ENCODE data around the gene USP34.

The USP34 gene

DNA sequence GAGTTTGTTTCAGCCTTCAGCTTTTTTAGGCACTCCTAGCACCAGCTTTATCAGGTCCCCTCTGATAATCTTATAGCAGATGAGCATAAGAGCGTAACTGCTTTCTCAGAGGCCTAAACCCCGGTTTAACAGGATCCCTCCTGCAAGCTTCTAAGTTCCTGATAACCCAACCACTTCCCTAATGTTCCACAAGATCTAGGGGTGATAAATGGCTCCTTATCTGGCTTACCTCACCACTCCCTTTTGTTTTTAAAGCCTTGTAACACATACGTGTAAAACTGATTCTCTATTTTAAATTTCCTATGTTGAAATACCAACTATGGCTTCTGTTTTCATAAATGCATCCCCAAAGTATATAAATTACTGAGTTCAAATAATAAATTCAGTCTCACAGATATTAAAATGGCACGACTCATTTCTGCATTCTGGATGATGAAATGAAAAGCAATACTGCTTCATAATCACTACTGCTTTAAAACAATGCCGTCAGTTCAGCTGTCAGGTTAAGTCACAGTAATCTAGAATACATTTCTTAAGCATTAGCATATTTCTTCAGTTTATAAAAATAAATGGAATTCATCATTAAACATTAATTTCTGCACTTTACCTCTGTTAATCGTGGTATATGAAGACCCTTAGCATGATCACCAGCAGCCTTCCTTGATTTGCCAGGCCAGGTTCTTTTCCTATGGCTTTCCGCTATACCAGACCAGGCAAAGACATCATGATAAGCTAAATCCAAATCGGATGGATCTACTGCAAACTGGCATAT lies 182.6 kb downstream of the USP34 start:
- H3K36me3 ChIP-seq (ENCODE audit: control insufficient read depth, insufficient read depth, low read length), result no peaks in the 10 kb centered on the region
- TF ChIP-seq, protein P1, sequence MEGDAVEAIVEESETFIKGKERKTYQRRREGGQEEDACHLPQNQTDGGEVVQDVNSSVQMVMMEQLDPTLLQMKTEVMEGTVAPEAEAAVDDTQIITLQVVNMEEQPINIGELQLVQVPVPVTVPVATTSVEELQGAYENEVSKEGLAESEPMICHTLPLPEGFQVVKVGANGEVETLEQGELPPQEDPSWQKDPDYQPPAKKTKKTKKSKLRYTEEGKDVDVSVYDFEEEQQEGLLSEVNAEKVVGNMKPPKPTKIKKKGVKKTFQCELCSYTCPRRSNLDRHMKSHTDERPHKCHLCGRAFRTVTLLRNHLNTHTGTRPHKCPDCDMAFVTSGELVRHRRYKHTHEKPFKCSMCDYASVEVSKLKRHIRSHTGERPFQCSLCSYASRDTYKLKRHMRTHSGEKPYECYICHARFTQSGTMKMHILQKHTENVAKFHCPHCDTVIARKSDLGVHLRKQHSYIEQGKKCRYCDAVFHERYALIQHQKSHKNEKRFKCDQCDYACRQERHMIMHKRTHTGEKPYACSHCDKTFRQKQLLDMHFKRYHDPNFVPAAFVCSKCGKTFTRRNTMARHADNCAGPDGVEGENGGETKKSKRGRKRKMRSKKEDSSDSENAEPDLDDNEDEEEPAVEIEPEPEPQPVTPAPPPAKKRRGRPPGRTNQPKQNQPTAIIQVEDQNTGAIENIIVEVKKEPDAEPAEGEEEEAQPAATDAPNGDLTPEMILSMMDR (IDR thresholded peaks at IDR 0.05), result no peak
- H3K4me1 ChIP-seq, result no peaks in the 10 kb centered on the region

DNA sequence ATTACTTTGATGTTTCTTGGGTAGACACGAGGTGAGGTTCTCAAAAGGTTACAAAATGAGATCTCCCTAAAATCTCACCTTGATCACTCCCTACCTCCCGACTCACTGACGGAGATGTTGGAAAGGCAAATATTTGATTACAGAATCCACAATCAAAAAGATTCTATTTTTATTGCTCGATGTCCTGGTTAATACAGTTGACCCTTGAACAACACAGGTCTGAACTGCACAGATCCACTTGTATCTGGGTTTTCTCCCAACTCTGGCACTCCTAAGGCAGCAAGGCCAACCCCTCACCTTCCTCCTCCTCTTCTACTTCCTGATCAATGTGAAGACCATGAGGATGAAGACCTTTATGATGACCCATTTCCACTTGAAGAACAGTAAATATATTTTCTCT lies 183.6 kb downstream of the USP34 start:
- Histone ChIP-seq H3K27ac (no peak overlapping the region), H3K4me3 (ENCODE audit: low read depth, low read length) (no peak overlapping the region), H3K79me2 (no peaks in the 10 kb centered on the region), H3K36me3 (ENCODE audit: control insufficient read depth, insufficient read depth, low read length) (no peaks in the 10 kb centered on the region), H3K9ac (no peak overlapping the region), H3K4me2 (ENCODE audit: low read length) (no peak overlapping the region), H3K4me1 (no peaks in the 10 kb centered on the region), H3K9me3 (ENCODE audit: control insufficient read depth, low read length) (no peaks in the 10 kb centered on the region), H3K27me3 (ENCODE audit: control insufficient read depth, insufficient read depth, low read length) (no peaks in the 10 kb centered on the region), H2AFZ (no peak overlapping the region)
- TF ChIP-seq, protein P1 (IDR thresholded peaks at IDR 0.05), result no peak

More for the DNA sequence above, 182.6 kb downstream of the USP34 start:
- Histone ChIP-seq H2AFZ (no peak overlapping the region), H3K9me3 (ENCODE audit: control insufficient read depth, low read length) (no peaks in the 10 kb centered on the region), H3K27ac (no peak overlapping the region), H3K4me2 (ENCODE audit: low read length) (no peak overlapping the region), H3K79me2 (no peaks in the 10 kb centered on the region), H3K4me3 (ENCODE audit: low read depth, low read length) (no peak overlapping the region), H3K9ac (no peak overlapping the region), H3K27me3 (ENCODE audit: control insufficient read depth, insufficient read depth, low read length) (no peaks in the 10 kb centered on the region)

DNA sequence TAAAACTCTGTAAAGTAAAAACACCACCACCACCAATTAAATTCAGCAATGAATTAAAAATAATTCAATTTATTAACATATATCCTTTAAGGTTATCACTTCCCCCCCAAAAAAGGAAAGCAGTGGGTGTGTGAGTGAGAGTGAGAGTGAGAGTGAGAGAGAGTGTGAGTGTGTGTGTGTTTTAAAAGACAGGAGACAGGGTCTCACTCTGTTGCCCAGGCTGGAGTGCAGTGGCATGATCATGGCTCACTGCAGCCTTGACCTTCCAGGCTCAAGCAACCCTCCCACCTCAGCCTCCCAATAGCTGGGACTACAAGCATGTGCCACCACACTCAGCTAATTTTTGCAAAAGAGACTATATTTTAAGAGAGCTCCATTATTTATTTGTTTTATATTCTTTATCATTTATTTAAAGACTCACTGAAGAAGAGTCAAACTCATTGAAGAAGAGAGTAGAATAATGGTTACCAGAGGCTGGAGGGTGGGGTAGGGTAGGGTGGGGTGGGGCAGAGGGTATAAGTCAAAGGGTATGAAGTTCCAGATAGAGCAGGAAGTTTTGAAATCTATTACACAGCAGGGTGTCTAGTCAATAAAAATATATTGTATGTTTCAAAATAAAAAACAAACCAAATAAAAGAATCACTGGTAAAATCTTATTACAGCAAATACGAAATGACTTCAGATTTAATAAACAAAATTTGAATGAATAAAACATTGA lies 187.3 kb downstream of the USP34 start:
- no peaks in the 10 kb centered on the region for H3K4me1 ChIP-seq
- TF ChIP-seq, protein P1 (IDR thresholded peaks at IDR 0.05), result no peak
- H3K4me2 ChIP-seq (ENCODE audit: low read length), result no peak overlapping the region
- H3K9me3 ChIP-seq (ENCODE audit: control insufficient read depth, low read length), result no peaks in the 10 kb centered on the region
- H2AFZ ChIP-seq, result no peak overlapping the region
- no peaks in the 10 kb centered on the region for H3K27me3 ChIP-seq (ENCODE audit: control insufficient read depth, insufficient read depth, low read length)
- no peaks in the 10 kb centered on the region for H3K36me3 ChIP-seq (ENCODE audit: control insufficient read depth, insufficient read depth, low read length)
- no peaks in the 10 kb centered on the region for H3K79me2 ChIP-seq
- no peak overlapping the region for H3K9ac ChIP-seq
- no peak overlapping the region for H3K27ac ChIP-seq
- H3K4me3 ChIP-seq (ENCODE audit: low read depth, low read length), result no peak overlapping the region

DNA sequence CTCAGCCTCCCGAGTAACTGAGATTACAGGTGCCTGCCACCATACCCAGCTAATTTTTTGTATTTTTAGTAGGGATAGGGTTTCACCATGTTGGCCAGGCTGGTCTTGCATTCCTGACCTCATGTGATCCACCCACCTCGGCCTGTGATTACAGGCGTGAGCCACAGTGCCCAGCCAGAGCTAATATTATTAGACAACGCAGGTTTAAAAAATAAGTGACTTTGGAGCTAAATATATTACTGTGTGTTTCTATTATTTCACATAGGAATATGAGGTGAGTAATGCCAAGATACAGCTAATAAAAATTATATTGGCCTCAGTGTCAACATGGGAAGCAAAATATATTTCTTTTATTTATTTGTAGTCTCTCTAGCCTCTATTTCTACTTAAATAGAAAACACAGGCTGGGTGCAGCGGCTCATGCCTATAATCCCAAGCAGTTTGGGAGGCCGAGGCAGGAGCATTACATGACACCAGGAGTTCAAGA lies 188.7 kb downstream of the USP34 start:
- Histone ChIP-seq H3K4me3 (ENCODE audit: low read depth, low read length) (no peak overlapping the region), H2AFZ (no peak overlapping the region), H3K4me2 (ENCODE audit: low read length) (no peak overlapping the region), H3K27me3 (ENCODE audit: control insufficient read depth, insufficient read depth, low read length) (no peaks in the 10 kb centered on the region), H3K4me1 (no peaks in the 10 kb centered on the region), H3K79me2 (no peaks in the 10 kb centered on the region), H3K36me3 (ENCODE audit: control insufficient read depth, insufficient read depth, low read length) (no peaks in the 10 kb centered on the region), H3K27ac (no peak overlapping the region), H3K9me3 (ENCODE audit: control insufficient read depth, low read length) (no peaks in the 10 kb centered on the region), H3K9ac (no peak overlapping the region)
- TF ChIP-seq, protein P1 (IDR thresholded peaks at IDR 0.05), result no peak

All from parathyroid adenoma (tissue), 2 donors.